Gastroesophageal sphincter (tissue), 4 donors: ENCODE data around the gene ZNF575. TPM values are rescaled to one million over a fixed set of nuclear protein-coding genes. Genes with fewer than 3 reads are reported as not detected.

Experiments used
- ATAC-seq: fragments of 150-250 bp; one replicate; pipeline ENCODE4 v1.9.1; 2016; ENCODE audit warnings: mild to moderate bottlenecking, moderate library complexity
- H3K27ac ChIP-seq, 4 donors: fragments of 200-600 bp; sonication (generic) in 3 of 4; 1 replicate in 3 of 4; 2 replicates in 1 of 4; pipeline ENCODE4 v1.5.1; 2016 to 2019
- H3K27me3 ChIP-seq: fragments of 200-600 bp; sonication (generic); one replicate; pipeline ENCODE4 v1.5.1; 2019
- H3K36me3 ChIP-seq, 2 donors: fragments of 200-600 bp; sonication (generic); one replicate each; pipeline ENCODE4 v1.5.1; 2019; ENCODE audit warnings: control low read depth in 1 of 2
- H3K4me1 ChIP-seq, 3 donors: fragments of 200-600 bp; sonication (generic); 1 replicate in 2 of 3; 2 replicates in 1 of 3; pipeline ENCODE4 v1.5.1; 2016 to 2019; ENCODE audit warnings: control low read depth in 2 of 3
- H3K4me3 ChIP-seq, 2 donors: fragments of 200-600 bp; sonication (generic); one replicate each; pipeline ENCODE4 v1.5.1; 2019; ENCODE audit warnings: mild to moderate bottlenecking in 1 of 2, moderate library complexity in 1 of 2
- H3K9me3 ChIP-seq, 3 donors: fragments of 200-600 bp; sonication (generic); one replicate each; pipeline ENCODE4 v1.5.1; 2017 to 2019; ENCODE audit warnings: control low read depth in 2 of 3
- CTCF ChIP-seq, 4 experiments: fragments of 200-600 bp in 2 of 4; fragments of 450-650 bp in 2 of 4; sonication (generic) in 1 of 4; IDR thresholded peaks; one replicate each; pipeline ENCODE4 v1.5.1; 2017 to 2019; ENCODE audit warnings: antibody characterized with exemption in 4 of 4, mild to moderate bottlenecking in 2 of 4, moderate library complexity in 2 of 4
- EP300 ChIP-seq: sonication (generic); formaldehyde crosslinking; IDR thresholded peaks from one replicate; pipeline ENCODE4 v1.6.1; 2017; ENCODE audit warnings: antibody characterized with exemption, mild to moderate bottlenecking
- POLR2A ChIP-seq, 2 donors: fragments of 450-650 bp; IDR thresholded peaks; one replicate each; pipeline ENCODE4 v1.6.1; 2017; ENCODE audit warnings: antibody characterized with exemption in 2 of 2, mild to moderate bottlenecking in 2 of 2, moderate library complexity in 1 of 2
- POLR2AphosphoS5 ChIP-seq: sonication (generic); formaldehyde crosslinking; IDR thresholded peaks from one replicate; pipeline ENCODE4 v1.6.1; 2017; ENCODE audit warnings: antibody characterized with exemption
- WGBS, 2 donors: methylation state at CpG; one replicate each; pipeline ENCODE4 v1.1.5; 2018; ENCODE audit warnings: low coverage in 1 of 2; 5-methylcytosine and 5-hydroxymethylcytosine counted together
- total RNA-seq, 4 donors: library from RNA; depleted of rRNA; stranded (reverse); fragments of >200 nt; gene quantifications; one replicate each; pipeline ENCODE4 v1.1.0, GENCODE V29; 2016

ZNF575 gene
- total RNA-seq, 4 donors from 2014 or later, result 0.66 to 3.3 TPM; not detected in 2

GRCh38 chr19:43570174-43570791 is 37.3 kb downstream of the ZNF575 start:
- 76 to 80% methylated on average over 3 to 4 of the region's 5 CpGs for WGBS, 2 donors
- no peak for ATAC-seq
- peaks cover 0 to 29% (median 4%) of the 10 kb centered on the region in 3 donors for H3K4me1 ChIP-seq
- peaks cover 0 to 43% of the 10 kb centered on the region in 2 donors for H3K36me3 ChIP-seq
- no peak for TF ChIP-seq POLR2A (IDR thresholded peaks at IDR 0.05)
- no peak for TF ChIP-seq CTCF (IDR thresholded peaks at IDR 0.05)
- no peak for TF ChIP-seq EP300
- TF ChIP-seq POLR2AphosphoS5, result no peak
- no peaks in the 10 kb centered on the region for H3K27me3 ChIP-seq
- H3K4me3 ChIP-seq, result no peak overlapping the region
- H3K27ac ChIP-seq, result no peak overlapping the region
- H3K9me3 ChIP-seq, result no peaks in the 10 kb centered on the region

DNA sequence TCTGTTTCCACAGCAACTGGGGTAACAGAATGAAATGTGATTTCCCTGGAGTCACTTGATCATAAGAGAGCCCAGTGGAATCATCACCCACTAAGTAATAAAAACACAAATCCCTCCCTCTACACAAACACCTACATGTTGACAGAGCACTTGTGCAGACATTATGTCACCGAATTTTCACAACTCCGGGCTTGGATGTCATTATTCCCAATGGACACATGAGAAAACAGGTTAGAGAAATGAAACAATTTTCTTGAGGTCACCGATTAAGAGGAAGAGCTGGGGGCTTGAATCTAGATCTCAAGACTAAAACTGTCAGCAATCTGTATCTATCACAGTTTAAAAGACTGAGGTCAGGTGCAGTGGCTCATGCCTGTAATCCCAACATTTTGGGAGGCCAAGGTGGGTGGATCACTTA is 39.2 kb downstream of the ZNF575 start:
- H3K4me1 ChIP-seq, result peaks cover 0 to 36% (median 4%) of the 10 kb centered on the region in 3 donors
- H3K27ac ChIP-seq, result no peak overlapping the region
- H3K4me3 ChIP-seq, result no peak overlapping the region
- no peak for ATAC-seq
- WGBS, 2 donors, result 67 to 92% methylated on average over 3 of the region's 3 CpGs
- no peaks in the 10 kb centered on the region for H3K27me3 ChIP-seq
- no peak for TF ChIP-seq POLR2AphosphoS5
- H3K36me3 ChIP-seq, result peaks cover 0 to 43% of the 10 kb centered on the region in 2 donors
- no peaks in the 10 kb centered on the region for H3K9me3 ChIP-seq

DNA sequence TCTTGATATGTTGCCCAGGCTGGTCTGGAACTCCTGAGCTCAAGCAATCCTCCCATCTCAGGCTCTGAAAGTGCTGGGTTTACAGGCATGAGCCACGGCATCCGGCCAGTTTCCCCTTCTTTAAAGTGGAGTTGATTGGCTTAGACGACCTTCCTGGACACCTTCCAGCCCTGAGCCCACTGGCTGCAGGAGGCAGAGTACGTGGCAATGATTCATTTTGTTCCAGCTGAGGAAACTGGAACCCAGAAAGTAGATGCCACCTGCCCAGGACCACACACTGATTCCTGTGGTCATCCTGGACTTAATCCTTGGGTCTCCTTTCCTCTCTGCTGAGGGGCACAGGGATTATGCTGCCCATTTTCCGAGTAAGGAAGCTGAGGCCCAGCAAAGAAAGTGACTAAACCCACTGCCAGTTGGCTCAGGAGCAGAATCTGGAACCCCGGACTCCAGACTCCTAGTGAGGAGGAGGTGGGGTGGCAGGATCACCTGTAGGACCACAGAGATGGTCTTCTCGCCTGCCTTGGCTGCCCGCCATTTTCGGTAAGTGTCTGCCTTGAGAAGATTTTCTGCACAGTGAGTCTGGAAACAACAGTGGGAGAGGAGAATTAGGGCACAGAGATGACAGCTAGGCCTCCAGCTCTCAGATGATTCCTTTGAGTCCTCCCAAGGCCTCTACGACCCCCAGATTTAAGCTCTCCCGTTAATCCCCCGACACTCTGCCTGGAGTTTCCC is 41.6 kb downstream of the ZNF575 start:
- Histone ChIP-seq H3K27me3 (no peaks in the 10 kb centered on the region), H3K36me3 (peaks cover 0 to 38% of the 10 kb centered on the region in 2 donors), H3K4me1 (peaks cover 0 to 37% (median 4%) of the 10 kb centered on the region in 3 donors), H3K4me3 (peak overlapping the region; percentile 83 to 99), H3K9me3 (no peaks in the 10 kb centered on the region), H3K27ac (peak overlapping the region; percentile 86 to 95 (median 88))
- 20 to 26% methylated on average over 10 to 11 of the region's 12 CpGs for WGBS, 2 donors
- TF ChIP-seq POLR2AphosphoS5, result no peak
- TF ChIP-seq EP300, result no peak
- TF ChIP-seq CTCF (IDR thresholded peaks at IDR 0.05), result no peak
- TF ChIP-seq POLR2A (IDR thresholded peaks at IDR 0.05), result no peak
- no peak for ATAC-seq

GRCh38 chr19:43575156-43575950 is 42.4 kb downstream of the ZNF575 start, which contains the start of the genes PINLYP and XRCC1:
PINLYP (plus strand) TSS chr19:43575801; CDS start chr19:43577192, 1,391 bp downstream.
XRCC1 (minus strand) TSS chr19:43575527; CDS start chr19:43575458, 69 bp downstream.
- 0% methylated on average over 10 to 13 of the region's 51 CpGs for WGBS, 2 donors
- Histone ChIP-seq H3K27me3 (no peaks in the 10 kb centered on the region), H3K4me1 (peaks cover 0 to 45% (median 4%) of the 10 kb centered on the region in 3 donors), H3K36me3 (peaks cover 0 to 31% of the 10 kb centered on the region in 2 donors), H3K4me3 (peak within 1 kb of the TSS; percentile 83 to 99), H3K9me3 (no peaks in the 10 kb centered on the region), H3K27ac (peak within 1 kb of the TSS; percentile 86 to 95 (median 88))
- ATAC-seq, result peak; percentile 99
- TF ChIP-seq POLR2A (IDR thresholded peaks at IDR 0.05), result peak in 1 of 2 donors; percentile 52
- peak in 1 of 4 experiments; percentile 9 for TF ChIP-seq CTCF (IDR thresholded peaks at IDR 0.05)
- TF ChIP-seq POLR2AphosphoS5, result peak; percentile 47
- TF ChIP-seq EP300, result no peak
